Measurements from ENCODE around the gene ARHGAP44. TPM values are rescaled to one million over a fixed set of nuclear protein-coding genes. Genes with fewer than 3 reads are reported as not detected.

The ARHGAP44 gene
- total and polyA plus RNA-seq, 2 donors (not counting 1 experiment from before 2014, with no cell fraction given), result 0.78 to 11.6 TPM

GRCh38 chr17:13003927-13004326, 214.6 kb downstream of the ARHGAP44 start:
- H3K9me3 ChIP-seq (ENCODE audit: control extremely low read depth in 1 of 3, control insufficient read depth in 2 of 3, insufficient read depth in 1 of 3, low read length in 2 of 3), result no peaks in the 10 kb centered on the region
- ChIA-PET CTCF (interaction anchor here (1.2 to 6.7 kb wide), 15 partner anchors 11 to 823 kb away, joined by 3 to 41 read pairs (median 7); partner anchors contain the start of genes ARHGAP44 and ELAC2), POLR2A (interaction anchor here (1.5 kb wide), 1 partner anchor 14 kb away, joined by 3 read pairs; the partner anchor contains the start of gene ELAC2)
- Mint-ChIP-seq H3K9me3 (ENCODE audit: insufficient read depth) (no peaks in the 10 kb centered on the region), H3K4me1 (no peaks in the 10 kb centered on the region), H3K27me3 (no peaks in the 10 kb centered on the region), H3K27ac (no peak overlapping the region), H3K4me3 (no peak overlapping the region)
- TF ChIP-seq CTCF (IDR thresholded peaks at IDR 0.05), result no peak
- no peak for TF ChIP-seq EZH2 (IDR thresholded peaks at IDR 0.05; ENCODE audit: borderline replicate concordance, insufficient read depth, low read depth, low read length, poor library complexity, severe bottlenecking)
- peaks cover 7% of the 10 kb centered on the region for H4K20me1 ChIP-seq (ENCODE audit: control insufficient read depth, insufficient read depth, low read length, poor library complexity, severe bottlenecking)
- WGBS (ENCODE audit: insufficient coverage), result 72% methylated on average over 2 of the region's 6 CpGs
- H3K4me1 ChIP-seq (ENCODE audit: control insufficient read depth in 2 of 2, insufficient read depth in 2 of 2, low read length in 2 of 2), result no peaks in the 10 kb centered on the region
- H3K27me3 ChIP-seq (replicated peaks in 1 of 4; ENCODE audit: control extremely low read depth in 1 of 4, control insufficient read depth in 3 of 4, insufficient read depth in 4 of 4, low read length in 3 of 4), result no peaks in the 10 kb centered on the region
- no peak overlapping the region for H2AFZ ChIP-seq (ENCODE audit: insufficient read depth, low read depth, low read length, poor library complexity, severe bottlenecking)
- H3K36me3 ChIP-seq (replicated peaks in 1 of 2; ENCODE audit: control extremely low read depth in 1 of 2, control insufficient read depth in 1 of 2, extremely low read depth in 1 of 2, insufficient read depth in 2 of 2, low read length in 1 of 2), result peaks cover 4 to 72% of the 10 kb centered on the region in 2 experiments
- H3K27ac ChIP-seq (ENCODE audit: low read length in 2 of 2), result no peak overlapping the region
- H3K79me2 ChIP-seq (ENCODE audit: control insufficient read depth, insufficient read depth, low read length), result peaks cover 6% of the 10 kb centered on the region
- H3K4me2 ChIP-seq (replicated peaks; ENCODE audit: low read depth, low read length, poor library complexity, severe bottlenecking), result no peak overlapping the region
- ATAC-seq (ENCODE audit: low read depth) (no peak), DNase-seq (no peak)
- no peak overlapping the region for H3K9ac ChIP-seq (ENCODE audit: low read length)
- no peak overlapping the region for H3K4me3 ChIP-seq (ENCODE audit: control extremely low read depth in 1 of 5, extremely low read depth in 1 of 5, insufficient read depth in 1 of 5, low read depth in 2 of 5, low read length in 4 of 5)
- intact Hi-C loops (cut with micrococcal nuclease), result loop anchor here (1.0 to 5.0 kb wide), 3 partner anchors 76 to 823 kb away; no protein-coding TSS in a partner anchor

- H4K20me1 ChIP-seq (ENCODE audit: control insufficient read depth, insufficient read depth, low read length, poor library complexity, severe bottlenecking), result peaks cover 7% of the 10 kb centered on the region
- H3K9me3 ChIP-seq (ENCODE audit: control extremely low read depth in 1 of 3, control insufficient read depth in 2 of 3, insufficient read depth in 1 of 3, low read length in 2 of 3), result no peaks in the 10 kb centered on the region
- H3K36me3 ChIP-seq (replicated peaks in 1 of 2; ENCODE audit: control extremely low read depth in 1 of 2, control insufficient read depth in 1 of 2, extremely low read depth in 1 of 2, insufficient read depth in 2 of 2, low read length in 1 of 2), result peaks cover 2 to 68% of the 10 kb centered on the region in 2 experiments
- DNase-seq, result no peak
- no peak overlapping the region for H3K4me3 ChIP-seq (ENCODE audit: control extremely low read depth in 1 of 5, extremely low read depth in 1 of 5, insufficient read depth in 1 of 5, low read depth in 2 of 5, low read length in 4 of 5)
- TF ChIP-seq CTCF (IDR thresholded peaks at IDR 0.05) (no peak), EZH2 (IDR thresholded peaks at IDR 0.05; ENCODE audit: borderline replicate concordance, insufficient read depth, low read depth, low read length, poor library complexity, severe bottlenecking) (no peak)
- 93% methylated on average over 2 of the region's 4 CpGs for WGBS (ENCODE audit: insufficient coverage)
- H3K4me1 ChIP-seq (ENCODE audit: control insufficient read depth in 2 of 2, insufficient read depth in 2 of 2, low read length in 2 of 2), result no peaks in the 10 kb centered on the region
- Mint-ChIP-seq H3K4me3 (no peak overlapping the region), H3K27me3 (no peaks in the 10 kb centered on the region), H3K4me1 (no peaks in the 10 kb centered on the region), H3K27ac (no peak overlapping the region), H3K9me3 (ENCODE audit: insufficient read depth) (no peaks in the 10 kb centered on the region)
- ATAC-seq (ENCODE audit: low read depth), result no peak
- H3K79me2 ChIP-seq (ENCODE audit: control insufficient read depth, insufficient read depth, low read length), result peaks cover 6% of the 10 kb centered on the region
- H3K27me3 ChIP-seq (replicated peaks in 1 of 4; ENCODE audit: control extremely low read depth in 1 of 4, control insufficient read depth in 3 of 4, insufficient read depth in 4 of 4, low read length in 3 of 4), result no peaks in the 10 kb centered on the region
- H3K9ac ChIP-seq (ENCODE audit: low read length), result no peak overlapping the region
- H3K4me2 ChIP-seq (replicated peaks; ENCODE audit: low read depth, low read length, poor library complexity, severe bottlenecking), result no peak overlapping the region
- POLR2A ChIA-PET, result interaction anchor here (1.5 kb wide), 1 partner anchor 14 kb away, joined by 3 read pairs; the partner anchor contains the start of gene ELAC2
- H3K27ac ChIP-seq (ENCODE audit: low read length in 2 of 2), result no peak overlapping the region
- CTCF ChIA-PET, result interaction anchor here (0.6 to 6.7 kb wide), 13 partner anchors 10 to 987 kb away, joined by 3 to 41 read pairs (median 7); partner anchors contain the start of gene ELAC2
- H2AFZ ChIP-seq (ENCODE audit: insufficient read depth, low read depth, low read length, poor library complexity, severe bottlenecking), result no peak overlapping the region
- intact Hi-C loops (cut with micrococcal nuclease), result loop anchor here (5.0 kb wide), 1 partner anchor 332 kb away; no protein-coding TSS in a partner anchor
These were observed 215.0 kb downstream of the ARHGAP44 start for GRCh38 chr17:13004336-13004735.

All from B cell (primary cell).